ENCODE data around the gene AOPEP.

AOPEP gene

DNA sequence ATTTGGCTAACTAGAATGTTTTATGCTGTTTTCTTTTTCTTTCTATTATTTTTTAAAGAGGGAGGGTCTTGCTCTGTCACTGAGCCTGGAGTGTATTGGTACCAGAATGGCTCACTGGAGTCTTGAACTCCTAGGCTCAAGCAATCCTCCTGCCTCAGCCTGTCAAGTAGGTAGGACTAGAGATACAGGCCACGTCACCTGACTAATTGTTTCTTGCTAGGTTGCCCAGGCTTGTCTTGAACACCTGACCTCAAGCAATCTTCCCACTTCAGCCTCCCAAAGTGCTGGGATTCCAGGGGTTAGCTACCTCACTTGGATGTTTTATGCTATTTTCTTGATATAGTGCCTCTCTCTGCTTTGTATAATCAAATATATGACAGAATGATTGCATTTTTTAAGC, 166.2 kb downstream of the AOPEP start:
- no peak for DNase-seq (ENCODE audit: low spot score)
- TF ChIP-seq, protein P1, sequence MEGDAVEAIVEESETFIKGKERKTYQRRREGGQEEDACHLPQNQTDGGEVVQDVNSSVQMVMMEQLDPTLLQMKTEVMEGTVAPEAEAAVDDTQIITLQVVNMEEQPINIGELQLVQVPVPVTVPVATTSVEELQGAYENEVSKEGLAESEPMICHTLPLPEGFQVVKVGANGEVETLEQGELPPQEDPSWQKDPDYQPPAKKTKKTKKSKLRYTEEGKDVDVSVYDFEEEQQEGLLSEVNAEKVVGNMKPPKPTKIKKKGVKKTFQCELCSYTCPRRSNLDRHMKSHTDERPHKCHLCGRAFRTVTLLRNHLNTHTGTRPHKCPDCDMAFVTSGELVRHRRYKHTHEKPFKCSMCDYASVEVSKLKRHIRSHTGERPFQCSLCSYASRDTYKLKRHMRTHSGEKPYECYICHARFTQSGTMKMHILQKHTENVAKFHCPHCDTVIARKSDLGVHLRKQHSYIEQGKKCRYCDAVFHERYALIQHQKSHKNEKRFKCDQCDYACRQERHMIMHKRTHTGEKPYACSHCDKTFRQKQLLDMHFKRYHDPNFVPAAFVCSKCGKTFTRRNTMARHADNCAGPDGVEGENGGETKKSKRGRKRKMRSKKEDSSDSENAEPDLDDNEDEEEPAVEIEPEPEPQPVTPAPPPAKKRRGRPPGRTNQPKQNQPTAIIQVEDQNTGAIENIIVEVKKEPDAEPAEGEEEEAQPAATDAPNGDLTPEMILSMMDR (IDR thresholded peaks at IDR 0.05; ENCODE audit: borderline replicate concordance, control extremely low read depth, extremely low read depth, insufficient read depth, missing control alignments), result no peak
- in situ Hi-C loops (cut with MboI; ENCODE audit: low sequenced_read_pairs, unreplicated experiment), result no loop called here

DNA sequence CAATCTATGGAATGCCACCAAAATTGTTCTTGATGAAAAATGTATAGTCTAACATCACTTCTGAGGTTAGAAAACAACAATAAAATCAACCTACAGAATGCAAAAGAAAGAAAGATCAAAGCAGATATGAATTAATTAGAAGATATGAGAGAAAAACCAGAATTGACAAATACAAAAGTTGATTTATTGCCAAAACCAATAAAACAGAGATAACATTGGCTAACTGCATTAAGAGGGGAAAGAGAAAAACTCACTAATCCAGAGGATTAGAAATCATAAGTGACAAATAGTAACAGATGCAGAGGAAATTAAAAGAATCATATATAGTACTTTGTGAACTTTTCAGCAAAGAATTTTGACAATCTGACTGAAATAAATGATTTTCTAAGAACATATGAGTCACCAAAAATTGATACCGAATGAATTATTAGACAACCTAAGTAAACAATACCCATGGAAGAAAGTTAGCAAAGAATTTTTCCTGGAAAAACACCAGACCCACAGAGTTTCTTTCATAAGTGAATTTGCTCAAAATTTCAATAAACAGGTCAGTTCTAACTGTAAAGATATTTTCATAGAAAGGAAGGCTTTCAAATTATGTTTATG, 167.7 kb downstream of the AOPEP start:
- DNase-seq (ENCODE audit: low spot score), result no peak
- in situ Hi-C loops (cut with MboI; ENCODE audit: low sequenced_read_pairs, unreplicated experiment), result no loop called here
- TF ChIP-seq, protein P1 (IDR thresholded peaks at IDR 0.05; ENCODE audit: borderline replicate concordance, control extremely low read depth, extremely low read depth, insufficient read depth, missing control alignments), result no peak

DNA sequence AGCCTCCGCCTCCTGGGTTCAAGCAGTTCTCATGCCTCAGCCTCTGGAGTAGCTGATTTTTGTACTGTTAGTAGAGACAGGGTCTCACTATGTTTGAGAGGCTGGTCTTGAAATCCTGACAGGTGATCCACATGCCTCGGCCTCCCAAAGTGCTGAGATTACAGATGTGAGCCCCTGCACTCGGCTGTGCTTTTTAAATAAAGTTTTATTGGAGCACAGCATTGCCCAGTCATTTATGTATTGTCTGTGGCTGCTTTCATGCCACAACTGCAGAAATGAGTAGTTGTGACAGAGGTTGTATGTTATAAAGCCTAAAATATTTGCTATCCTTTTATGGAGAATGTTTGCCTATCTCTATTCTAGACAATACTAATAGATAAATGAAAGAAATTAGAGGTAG, 169.2 kb downstream of the AOPEP start:
- in situ Hi-C loops (cut with MboI; ENCODE audit: low sequenced_read_pairs, unreplicated experiment), result no loop called here
- DNase-seq (ENCODE audit: low spot score), result no peak
- TF ChIP-seq, protein P1 (IDR thresholded peaks at IDR 0.05; ENCODE audit: borderline replicate concordance, control extremely low read depth, extremely low read depth, insufficient read depth, missing control alignments), result no peak

DNA sequence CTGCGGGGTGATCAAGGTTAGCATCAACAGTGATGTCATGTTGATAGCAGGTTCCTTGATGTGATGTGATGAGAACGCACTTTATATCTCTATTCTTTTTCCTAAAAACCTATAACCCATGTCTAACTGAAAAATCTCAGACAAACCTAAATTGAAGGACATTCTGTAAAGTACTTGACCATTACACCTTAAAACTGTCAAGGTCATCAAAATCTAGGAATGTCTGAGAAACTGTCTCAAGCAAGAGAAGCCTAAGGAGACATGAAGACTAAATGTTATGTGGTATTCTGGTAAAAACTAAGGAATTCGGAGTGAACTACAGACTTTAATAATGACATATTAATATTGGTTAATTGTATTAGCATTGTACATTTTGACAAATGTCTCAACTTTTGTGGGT, 170.0 kb downstream of the AOPEP start:
- in situ Hi-C loops (cut with MboI; ENCODE audit: low sequenced_read_pairs, unreplicated experiment), result no loop called here
- DNase-seq (ENCODE audit: low spot score), result no peak
- TF ChIP-seq, protein P1 (IDR thresholded peaks at IDR 0.05; ENCODE audit: borderline replicate concordance, control extremely low read depth, extremely low read depth, insufficient read depth, missing control alignments), result no peak

DNA sequence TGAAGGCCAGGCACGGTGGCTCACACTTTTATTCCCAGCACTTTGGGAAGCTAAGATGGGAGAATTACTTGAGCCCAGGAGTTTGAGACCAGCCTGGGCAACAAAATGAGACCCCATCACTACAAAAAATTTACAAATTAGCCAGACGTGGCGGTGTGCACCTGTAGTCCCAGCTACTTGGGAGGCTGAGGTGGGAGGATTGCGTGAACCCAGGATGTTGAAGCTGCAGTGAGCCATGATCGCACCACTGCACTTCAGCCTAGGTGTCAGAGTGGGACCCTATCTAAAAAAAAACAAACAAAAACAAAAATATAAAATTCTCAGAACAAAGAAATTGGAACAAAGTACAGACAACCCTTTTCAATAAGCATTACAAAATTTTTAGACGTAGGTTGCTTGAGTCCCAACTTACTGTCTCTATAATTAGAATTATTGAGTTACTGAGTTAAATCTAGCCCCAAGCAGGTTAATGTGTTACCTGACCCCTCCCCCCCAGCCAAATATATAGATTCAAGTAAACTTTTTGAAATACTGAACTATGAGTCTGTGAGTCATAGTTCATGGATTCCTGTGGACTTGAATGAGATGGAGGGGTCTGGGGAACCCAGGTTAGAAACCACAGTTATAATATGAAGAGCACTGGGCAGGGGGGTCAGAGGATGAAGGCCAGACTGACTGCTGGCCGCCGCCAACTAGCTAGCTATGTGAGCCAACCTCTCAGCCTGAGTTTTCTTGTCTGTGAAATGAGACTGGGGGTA, 173.1 kb downstream of the AOPEP start:
- in situ Hi-C loops (cut with MboI; ENCODE audit: low sequenced_read_pairs, unreplicated experiment), result no loop called here
- TF ChIP-seq, protein P1 (IDR thresholded peaks at IDR 0.05; ENCODE audit: borderline replicate concordance, control extremely low read depth, extremely low read depth, insufficient read depth, missing control alignments), result no peak
- DNase-seq (ENCODE audit: low spot score), result no peak

DNA sequence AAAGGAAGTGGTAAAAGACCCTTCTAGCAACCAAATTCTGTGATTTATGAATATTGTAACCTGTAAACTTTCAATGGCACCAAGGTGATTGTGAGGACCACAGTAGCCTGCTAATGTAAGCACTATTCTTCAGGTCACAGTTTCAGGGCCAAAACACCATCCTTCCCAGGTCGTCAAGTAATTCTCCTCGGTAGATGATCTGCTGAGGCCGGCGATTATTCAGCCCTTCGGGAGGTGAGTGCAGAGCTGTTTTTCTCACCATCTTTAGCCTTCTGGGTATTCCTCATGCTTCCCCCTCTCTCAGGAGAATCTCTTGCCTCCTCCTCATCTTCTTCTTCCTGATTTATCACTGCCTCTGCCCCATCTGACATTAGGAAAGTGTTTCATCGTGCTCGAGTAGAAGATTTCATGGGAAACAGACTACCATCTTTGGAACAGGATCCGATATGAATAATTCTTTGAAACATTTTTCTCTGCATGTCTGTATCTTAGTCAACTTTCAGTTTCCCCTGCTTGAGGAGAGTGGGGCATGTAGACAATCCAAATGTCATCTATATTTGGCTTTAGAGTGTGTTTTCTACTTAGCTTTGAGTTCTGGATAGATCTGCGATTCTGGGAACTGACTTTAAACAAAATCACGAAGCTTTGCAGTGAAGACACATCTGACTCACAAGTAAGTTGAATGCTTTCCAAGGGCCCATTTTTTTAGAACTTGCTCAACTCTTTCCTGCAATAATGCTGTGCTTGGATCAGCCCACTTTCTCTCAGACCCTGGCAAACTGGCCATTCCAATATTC, 173.9 kb downstream of the AOPEP start:
- in situ Hi-C loops (cut with MboI; ENCODE audit: low sequenced_read_pairs, unreplicated experiment), result no loop called here
- TF ChIP-seq, protein P1 (IDR thresholded peaks at IDR 0.05; ENCODE audit: borderline replicate concordance, control extremely low read depth, extremely low read depth, insufficient read depth, missing control alignments), result no peak
- DNase-seq (ENCODE audit: low spot score), result no peak
